Stimulated activated effector memory CD8-positive, alpha-beta T cell treated with anti-CD3 and anti-CD28 coated beads, Interleukin-12 subunit alpha, Interleukin-12 subunit beta, amount 100 ng/mL, for 72 hours (primary cell): ENCODE data around the gene DHRSX.
"Not testable (repeated sequence)": the region's sequence is repeated elsewhere in the genome, so short reads cannot be mapped to it uniquely, and the experiment has no call there.

Experiments used
- ATAC-seq: fragments of 150-1000 bp; cut with Tn5 transposase; 2 replicates; pipeline ENCODE4 v1.10.0; 2021
- DNase-seq, 2 donors: peaks; one replicate each; pipeline ENCODE4 v3.0.0; 2021 to 2022; ENCODE audit warnings: low spot score in 2 of 2
- H3K27ac Mint-ChIP-seq: one replicate; pipeline ENCODE4 v1.8.0; 2022; ENCODE audit warnings: mild to moderate bottlenecking, mixed read lengths
- H3K36me3 Mint-ChIP-seq: one replicate; pipeline ENCODE4 v1.8.0; 2022; ENCODE audit warnings: mild to moderate bottlenecking, mixed read lengths
- H3K4me1 Mint-ChIP-seq: one replicate; pipeline ENCODE4 v1.8.0; 2022; ENCODE audit warnings: mixed read lengths
- H3K4me3 Mint-ChIP-seq: one replicate; pipeline ENCODE4 v1.8.0; 2022; ENCODE audit warnings: mild to moderate bottlenecking, mixed read lengths
- H3K9me3 Mint-ChIP-seq: one replicate; pipeline ENCODE4 v1.8.0; 2022; ENCODE audit warnings: mixed read lengths

Gene DHRSX

DNA sequence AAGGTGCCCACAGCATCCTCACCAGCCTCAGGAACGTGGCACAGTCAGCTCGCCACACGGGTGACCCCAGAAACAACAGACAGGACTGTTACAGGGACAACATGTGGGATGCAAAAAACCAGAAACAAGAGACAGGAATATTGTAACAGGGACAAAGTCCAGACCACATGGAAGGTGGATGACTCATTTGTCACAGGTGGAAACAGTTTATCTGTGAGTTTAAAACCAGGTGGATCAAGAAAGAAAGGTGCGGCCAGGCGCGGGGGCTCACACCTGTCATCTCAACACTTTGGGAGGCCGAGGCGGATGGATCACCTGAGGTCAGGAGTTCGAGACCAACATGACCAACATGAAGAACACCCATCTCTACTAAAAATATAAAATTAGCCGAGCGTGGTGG, 23.5 kb downstream of the DHRSX start:
- ATAC-seq: not testable (repeated sequence)

DNA sequence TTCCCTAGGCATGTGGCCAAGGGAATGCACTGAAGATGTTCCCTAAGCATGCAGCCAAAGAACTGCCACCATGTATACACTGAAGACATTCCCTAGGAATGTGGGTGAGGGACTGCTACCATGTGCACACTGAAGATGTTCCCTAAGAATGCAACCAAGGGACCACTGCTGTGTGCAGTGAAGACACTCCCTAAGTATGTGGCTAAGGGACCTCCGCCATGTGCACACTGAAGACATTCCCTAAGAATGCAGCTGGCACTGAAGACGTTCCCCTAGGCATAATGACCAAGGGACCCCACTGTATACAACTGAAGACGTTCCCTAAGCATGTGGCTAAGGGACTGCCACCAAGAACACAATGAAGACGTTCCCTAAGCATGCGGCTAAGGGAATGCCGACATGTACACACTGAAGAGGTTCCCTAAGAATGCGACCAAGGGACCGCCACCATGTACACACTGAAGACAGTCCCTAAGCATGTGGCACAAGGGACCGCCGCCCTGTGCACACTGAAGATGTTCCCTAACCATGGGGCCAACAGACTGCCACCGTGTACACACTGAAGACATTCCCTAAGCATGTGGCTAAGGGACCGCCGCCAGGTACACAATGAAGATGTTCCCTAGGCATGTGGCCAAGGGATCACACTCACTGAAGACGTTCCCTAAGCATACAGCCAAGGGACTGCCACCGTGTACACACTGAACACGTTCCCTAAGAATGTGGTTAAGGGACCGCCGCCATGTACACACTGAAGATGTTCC, 25.6 kb downstream of the DHRSX start:
- ATAC-seq (no peak), DNase-seq (no peak)
- H3K27ac Mint-ChIP-seq: no peak overlapping the region
- H3K4me3 Mint-ChIP-seq: no peak overlapping the region
- H3K4me1 Mint-ChIP-seq: peaks cover 26% of the 10 kb centered on the region
- no peaks in the 10 kb centered on the region for H3K9me3 Mint-ChIP-seq
- no peaks in the 10 kb centered on the region for H3K36me3 Mint-ChIP-seq

More for the DNA sequence above, 23.5 kb downstream of the DHRSX start:
- peaks cover 26% of the 10 kb centered on the region for H3K4me1 Mint-ChIP-seq
- DNase-seq, H3K27ac Mint-ChIP-seq, H3K9me3 Mint-ChIP-seq, H3K36me3 Mint-ChIP-seq, H3K4me3 Mint-ChIP-seq: not testable (repeated sequence)

DNA sequence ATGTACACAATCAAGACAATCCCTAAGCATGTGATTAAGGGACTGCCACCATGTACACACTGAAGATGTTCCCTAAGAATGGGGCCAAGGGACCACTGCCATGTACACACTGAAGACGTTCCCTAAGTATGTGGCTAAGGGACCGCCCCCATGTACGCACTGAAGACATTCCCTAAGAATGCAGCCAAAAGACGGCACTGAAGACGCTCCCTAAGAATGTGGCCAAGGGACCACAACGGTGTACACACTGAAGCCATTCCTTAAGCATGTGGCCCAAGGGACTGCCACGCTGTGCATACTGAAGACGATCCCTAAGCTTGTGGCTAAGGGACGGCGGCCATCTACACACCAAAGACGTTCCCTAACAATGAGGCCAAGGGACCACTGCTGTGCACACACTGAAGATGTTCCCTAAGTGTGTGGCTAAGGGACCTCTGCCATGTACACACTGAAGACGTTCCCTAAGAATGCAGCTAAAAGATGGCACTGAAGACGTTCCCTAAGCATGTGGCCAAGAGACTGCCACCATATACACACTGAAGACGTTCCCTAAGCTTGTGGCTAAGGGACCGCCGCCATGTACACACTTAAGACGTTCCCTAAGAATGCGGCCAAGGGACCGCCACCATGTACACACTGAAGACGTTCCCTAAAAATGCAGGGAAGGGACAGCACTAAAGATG, 26.4 kb downstream of the DHRSX start:
- Mint-ChIP-seq H3K27ac (no peak overlapping the region), H3K4me3 (no peak overlapping the region), H3K9me3 (no peaks in the 10 kb centered on the region), H3K4me1 (peaks cover 26% of the 10 kb centered on the region), H3K36me3 (no peaks in the 10 kb centered on the region)
- ATAC-seq (no peak), DNase-seq (no peak)

DNA sequence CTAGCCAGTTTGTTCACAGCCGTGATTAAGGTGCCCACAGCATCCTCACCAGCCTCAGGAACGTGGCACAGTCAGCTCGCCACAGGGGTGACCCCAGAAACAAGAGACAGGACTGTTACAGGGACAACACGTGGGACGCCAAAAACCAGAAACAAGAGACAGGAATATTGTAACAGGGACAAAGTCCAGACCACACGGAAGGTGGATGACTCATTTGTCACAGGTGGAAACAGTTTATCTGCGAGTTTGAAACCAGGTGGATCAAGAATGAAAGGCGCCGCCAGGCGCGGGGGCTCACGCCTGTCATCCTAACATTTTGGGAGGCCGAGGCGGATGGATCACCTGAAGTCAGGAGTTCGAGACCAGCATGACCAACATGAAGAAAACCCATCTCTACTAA, 27.7 kb downstream of the DHRSX start:
- not testable (repeated sequence) for H3K9me3 Mint-ChIP-seq, H3K36me3 Mint-ChIP-seq, H3K27ac Mint-ChIP-seq, H3K4me3 Mint-ChIP-seq, ATAC-seq, DNase-seq
- peaks cover 27% of the 10 kb centered on the region for H3K4me1 Mint-ChIP-seq

DNA sequence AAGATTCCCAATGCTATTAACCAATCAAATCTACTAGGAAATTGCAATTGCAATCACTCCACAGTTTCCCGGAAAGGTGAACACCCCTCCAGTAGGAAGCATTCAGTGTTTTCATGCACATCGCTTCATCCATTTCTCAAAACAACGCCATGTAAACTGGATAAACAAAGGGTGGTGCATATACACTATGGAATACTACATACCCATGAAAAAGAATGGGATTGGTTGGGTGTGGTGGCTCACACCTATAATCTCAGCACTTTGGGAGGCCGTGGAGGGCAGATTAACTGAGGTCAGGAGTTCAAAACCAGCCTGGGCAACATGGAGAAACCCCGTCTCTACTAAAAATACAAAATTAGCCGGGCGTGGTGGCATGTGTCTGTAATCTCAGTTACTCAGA, 29.1 kb downstream of the DHRSX start:
- Mint-ChIP-seq H3K36me3 (no peaks in the 10 kb centered on the region), H3K4me3 (no peak overlapping the region), H3K4me1 (peaks cover 31% of the 10 kb centered on the region), H3K27ac (no peak overlapping the region), H3K9me3 (no peaks in the 10 kb centered on the region)
- DNase-seq (no peak), ATAC-seq (no peak)

DNA sequence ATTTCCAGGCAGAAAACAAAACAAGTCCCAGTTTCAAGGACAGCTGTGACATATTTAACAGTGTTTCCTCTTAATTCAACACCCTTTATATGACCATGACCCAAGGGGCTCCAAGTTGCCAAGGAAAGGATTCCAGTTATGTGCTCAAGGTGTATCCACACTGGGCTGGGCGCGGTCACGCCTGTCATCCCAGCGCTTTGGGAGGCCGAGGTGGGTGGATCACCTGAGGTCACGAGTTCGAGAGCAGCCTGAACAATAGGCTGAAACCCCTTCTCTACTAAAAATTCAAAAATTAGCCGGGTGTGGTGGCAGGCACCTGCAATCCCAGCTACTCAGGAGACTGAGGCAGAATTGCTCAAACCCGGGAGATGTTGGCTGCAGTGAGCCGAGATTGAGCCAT, 29.6 kb downstream of the DHRSX start:
- ATAC-seq, H3K4me3 Mint-ChIP-seq, DNase-seq, H3K27ac Mint-ChIP-seq, H3K36me3 Mint-ChIP-seq, H3K9me3 Mint-ChIP-seq: not testable (repeated sequence)
- peaks cover 31% of the 10 kb centered on the region for H3K4me1 Mint-ChIP-seq

DNA sequence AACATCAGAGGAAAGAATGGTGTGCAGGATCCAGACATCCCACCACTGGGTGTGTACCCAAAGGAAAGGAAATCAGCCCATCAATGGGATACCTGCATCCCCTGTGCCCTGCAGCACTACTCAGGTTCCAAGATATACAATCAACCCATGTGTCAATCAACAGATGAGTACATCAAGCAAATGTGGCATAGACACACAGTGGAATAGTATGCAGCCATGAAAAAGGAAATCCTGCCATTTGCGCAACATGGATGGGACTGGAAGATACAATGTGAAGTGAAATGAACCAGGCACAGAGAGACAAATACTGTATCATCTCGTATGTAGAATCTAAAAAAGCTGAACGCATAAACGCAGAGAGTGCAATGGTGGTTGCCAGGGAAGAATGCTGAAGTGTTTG, 30.9 kb downstream of the DHRSX start:
- not testable (repeated sequence) for DNase-seq, H3K4me3 Mint-ChIP-seq, H3K9me3 Mint-ChIP-seq, H3K36me3 Mint-ChIP-seq, H3K27ac Mint-ChIP-seq, ATAC-seq
- H3K4me1 Mint-ChIP-seq: peaks cover 24% of the 10 kb centered on the region

DNA sequence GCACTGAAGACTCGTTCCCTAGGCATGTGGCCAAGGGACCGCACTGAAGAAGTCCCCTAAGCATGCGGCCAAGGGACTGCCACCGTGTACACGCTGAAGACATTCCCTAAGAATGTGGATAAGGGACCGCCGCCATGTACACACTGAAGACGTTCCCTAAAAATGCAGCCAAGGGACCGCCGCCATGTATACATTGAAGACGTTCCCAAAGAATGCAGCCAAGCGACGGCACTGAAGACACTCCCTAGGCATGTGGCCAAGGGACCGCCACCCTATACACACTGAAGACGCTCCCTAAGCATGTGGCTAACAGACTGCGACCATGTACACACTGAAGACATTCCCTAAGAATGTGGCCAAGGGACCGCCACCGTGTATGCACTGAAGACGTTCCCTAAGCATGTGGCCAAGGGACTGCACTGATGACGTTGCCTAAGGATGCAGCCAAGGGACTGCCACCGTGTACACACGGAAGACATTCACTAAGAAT, 31.5 kb downstream of the DHRSX start:
- H3K27ac Mint-ChIP-seq: no peak overlapping the region
- peaks cover 24% of the 10 kb centered on the region for H3K4me1 Mint-ChIP-seq
- no peaks in the 10 kb centered on the region for H3K36me3 Mint-ChIP-seq
- ATAC-seq: no peak
- DNase-seq: no peak
- no peaks in the 10 kb centered on the region for H3K9me3 Mint-ChIP-seq
- no peak overlapping the region for H3K4me3 Mint-ChIP-seq

DNA sequence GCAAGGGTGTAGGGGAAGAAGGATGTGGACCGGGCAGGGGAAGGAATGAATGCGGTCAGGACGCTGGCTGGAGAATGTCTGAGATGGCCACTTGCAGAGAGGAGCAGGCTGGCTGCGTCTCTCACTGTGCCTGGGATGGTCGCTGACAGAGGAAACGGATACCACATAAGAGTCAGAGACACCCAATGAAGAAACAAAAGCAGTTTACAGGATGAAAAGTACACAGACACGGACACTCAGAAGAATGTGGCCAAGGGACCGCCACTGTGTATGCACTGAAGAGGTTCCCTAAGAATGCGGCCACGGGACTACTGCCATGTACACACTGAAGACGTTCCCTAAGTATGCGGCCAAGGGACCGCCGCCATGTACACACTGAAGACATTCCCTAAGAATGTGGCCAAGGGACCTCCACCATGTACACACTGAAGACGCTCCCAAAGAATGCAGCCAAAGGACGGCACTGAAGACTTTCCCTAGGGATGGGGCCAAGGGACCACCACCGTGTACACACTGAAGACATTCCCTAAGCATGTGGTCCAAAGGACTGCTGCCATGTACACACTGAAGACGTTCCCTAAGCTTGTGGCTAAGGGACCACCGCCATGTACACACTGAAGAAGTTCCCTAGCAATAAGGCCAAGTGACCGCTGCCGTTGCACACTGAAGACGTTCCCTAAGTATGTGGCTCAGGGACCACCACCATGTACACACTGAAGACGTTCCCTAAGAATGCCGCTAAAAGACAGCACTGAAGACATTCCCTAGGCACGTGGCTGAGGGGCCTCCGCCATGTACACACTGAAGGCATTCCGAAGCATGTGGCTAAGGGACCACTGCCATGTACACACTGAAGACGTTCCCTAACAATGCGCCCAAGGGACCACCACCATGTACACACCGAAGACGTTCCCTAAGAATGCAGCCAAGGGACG, 32.2 kb downstream of the DHRSX start:
- ATAC-seq: no peak

DNA sequence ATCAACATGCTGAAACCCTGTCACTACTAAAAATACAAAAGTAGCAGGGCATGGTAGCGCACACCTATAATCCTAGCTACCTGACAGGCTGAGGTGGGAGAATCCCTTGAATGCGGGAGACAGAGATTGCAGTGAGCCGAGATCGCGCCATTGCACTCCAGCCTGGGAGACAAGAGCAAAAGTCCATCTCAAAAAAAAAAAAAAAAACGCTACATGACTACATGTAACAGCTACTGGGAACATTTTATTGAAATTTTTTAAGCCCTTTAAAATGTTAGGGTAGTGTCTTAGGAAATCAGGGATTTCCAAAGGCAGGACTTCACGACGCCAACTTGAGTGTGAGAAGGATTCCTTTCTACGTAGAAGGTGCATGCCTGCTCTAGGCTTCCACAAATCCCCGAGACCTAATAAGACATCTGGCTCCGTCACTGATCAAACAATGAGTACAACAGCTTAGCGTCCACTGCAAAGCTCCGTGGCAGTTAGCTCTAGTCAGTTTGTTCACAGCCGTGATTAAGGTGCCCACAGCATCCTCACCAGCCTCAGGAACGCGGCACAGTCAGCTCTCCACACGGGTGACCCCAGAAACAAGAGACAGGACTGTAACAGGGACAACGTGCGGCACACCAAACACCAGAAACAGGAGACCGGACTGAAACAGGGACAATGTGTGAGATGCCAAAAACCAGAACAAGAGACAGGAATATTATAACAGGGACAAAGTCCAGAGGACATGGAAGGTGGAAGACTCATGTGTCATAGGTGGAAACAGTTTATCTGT, 33.7 kb downstream of the DHRSX start:
- DNase-seq (no peak), ATAC-seq (no peak)
- peaks cover 3% of the 10 kb centered on the region for H3K36me3 Mint-ChIP-seq
- H3K9me3 Mint-ChIP-seq: no peaks in the 10 kb centered on the region
- H3K4me1 Mint-ChIP-seq: peaks cover 31% of the 10 kb centered on the region
- no peak overlapping the region for H3K4me3 Mint-ChIP-seq
- no peak overlapping the region for H3K27ac Mint-ChIP-seq

More for the DNA sequence above, 32.2 kb downstream of the DHRSX start:
- H3K9me3 Mint-ChIP-seq: no peaks in the 10 kb centered on the region
- DNase-seq: no peak
- no peak overlapping the region for H3K4me3 Mint-ChIP-seq
- no peak overlapping the region for H3K27ac Mint-ChIP-seq
- H3K36me3 Mint-ChIP-seq: no peaks in the 10 kb centered on the region
- H3K4me1 Mint-ChIP-seq: peaks cover 26% of the 10 kb centered on the region

DNA sequence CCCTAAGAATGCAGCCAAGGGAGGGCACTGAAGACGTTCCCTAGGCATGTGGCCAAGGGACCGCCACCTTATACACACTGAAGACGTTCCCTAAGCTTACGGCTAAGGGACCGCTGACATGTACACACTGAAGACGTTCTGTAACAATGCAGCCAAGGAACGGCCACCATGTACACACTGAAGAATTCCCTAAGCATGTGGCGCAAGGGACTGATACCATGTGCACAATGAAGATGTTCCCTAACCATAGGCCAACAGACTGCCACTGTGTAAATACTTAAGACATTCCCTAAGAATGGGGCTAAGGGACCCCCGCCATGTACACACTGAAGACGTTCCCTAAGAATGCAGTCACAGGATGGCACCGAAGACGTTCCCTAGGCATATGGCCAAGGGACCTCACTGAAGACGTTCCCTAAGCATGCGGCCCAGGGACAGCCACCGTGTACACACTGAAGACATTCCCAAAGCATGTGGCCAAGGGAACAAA, 36.1 kb downstream of the DHRSX start:
- no peak for ATAC-seq
- Mint-ChIP-seq H3K36me3 (peaks cover 5% of the 10 kb centered on the region), H3K4me3 (no peak overlapping the region), H3K4me1 (peaks cover 31% of the 10 kb centered on the region), H3K9me3 (no peaks in the 10 kb centered on the region), H3K27ac (no peak overlapping the region)
- no peak for DNase-seq

DNA sequence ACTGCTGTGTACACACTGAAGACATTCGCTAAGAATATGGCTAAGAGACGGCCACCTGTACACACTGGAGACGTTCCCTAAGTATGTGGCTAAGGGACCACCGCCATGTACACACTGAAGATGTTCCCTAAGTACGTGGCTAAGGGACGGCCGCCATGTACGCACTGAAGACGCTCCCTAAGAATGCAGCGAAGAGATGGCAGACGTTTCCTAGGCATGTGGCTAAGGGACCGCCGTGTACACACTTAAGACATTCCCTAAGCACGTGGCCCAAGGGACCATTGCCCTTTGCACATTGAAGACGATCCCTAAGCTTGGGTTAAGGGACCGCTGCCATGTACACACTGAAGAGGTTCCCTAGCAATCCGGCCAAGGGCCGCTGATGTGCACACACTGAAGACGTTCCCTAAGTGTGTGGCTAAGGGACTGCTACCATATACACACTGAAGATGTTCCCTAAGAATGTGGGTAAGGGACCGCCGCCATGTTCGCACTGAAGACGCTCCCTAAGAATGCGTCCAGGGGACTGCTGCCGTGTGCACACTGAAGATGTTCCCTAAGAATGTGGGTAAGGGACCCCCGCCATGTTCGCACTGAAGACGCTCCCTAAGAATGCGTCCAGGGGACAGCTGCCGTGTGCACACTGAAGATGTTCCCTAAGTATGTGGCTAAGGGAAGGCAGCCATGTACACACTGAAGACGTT, 36.7 kb downstream of the DHRSX start:
- H3K9me3 Mint-ChIP-seq: no peaks in the 10 kb centered on the region
- no peak overlapping the region for H3K4me3 Mint-ChIP-seq
- DNase-seq (no peak), ATAC-seq (no peak)
- no peak overlapping the region for H3K27ac Mint-ChIP-seq
- H3K36me3 Mint-ChIP-seq: peaks cover 5% of the 10 kb centered on the region
- peaks cover 31% of the 10 kb centered on the region for H3K4me1 Mint-ChIP-seq

DNA sequence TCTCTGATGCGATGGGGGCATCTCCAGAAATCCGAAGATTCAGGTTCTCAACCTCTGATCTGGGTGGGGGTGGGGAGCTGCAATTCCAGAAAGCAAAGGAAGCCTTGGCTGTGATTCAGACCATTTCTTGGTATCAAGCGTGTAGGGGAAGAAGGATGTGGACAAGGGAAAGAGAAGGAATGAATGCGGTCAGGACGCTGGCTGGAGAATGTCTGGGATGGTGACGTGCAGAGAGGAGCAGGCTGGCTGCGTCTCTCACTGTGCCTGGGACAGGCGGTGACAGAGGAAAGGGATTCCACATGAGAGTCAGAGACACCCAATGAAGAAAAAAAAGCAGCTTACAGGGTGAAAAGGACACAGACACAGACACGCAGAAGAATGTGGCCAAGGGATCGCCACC, 37.3 kb downstream of the DHRSX start:
- H3K36me3 Mint-ChIP-seq, H3K9me3 Mint-ChIP-seq, DNase-seq, ATAC-seq, H3K27ac Mint-ChIP-seq, H3K4me3 Mint-ChIP-seq: not testable (repeated sequence)
- peaks cover 26% of the 10 kb centered on the region for H3K4me1 Mint-ChIP-seq

DNA sequence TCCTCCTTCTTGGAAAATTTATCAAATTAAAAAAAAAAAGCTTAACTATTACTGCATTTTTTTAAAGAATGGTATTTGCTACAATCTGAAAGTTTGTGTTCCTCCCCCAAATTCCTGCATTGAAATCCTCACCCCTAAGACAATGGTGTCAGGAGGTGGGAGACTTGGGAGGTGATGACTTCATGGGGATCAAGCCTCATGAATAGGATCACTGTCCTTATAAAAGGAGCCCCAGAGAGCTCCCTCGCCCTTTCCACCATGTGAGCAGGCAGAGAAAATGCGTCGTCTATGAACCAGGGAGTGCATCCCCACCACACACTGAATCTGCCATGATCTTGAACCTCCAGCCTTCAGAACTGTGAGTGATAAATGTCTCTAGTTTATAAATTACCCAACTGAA, 38.0 kb downstream of the DHRSX start:
- H3K27ac Mint-ChIP-seq: no peak overlapping the region
- DNase-seq: no peak
- no peak overlapping the region for H3K4me3 Mint-ChIP-seq

More for the DNA sequence above, 38.0 kb downstream of the DHRSX start:
- no peaks in the 10 kb centered on the region for H3K9me3 Mint-ChIP-seq
- H3K36me3 Mint-ChIP-seq: peaks cover 5% of the 10 kb centered on the region
- no peak for ATAC-seq
- peaks cover 19% of the 10 kb centered on the region for H3K4me1 Mint-ChIP-seq
